GM12878 (cell line): ENCODE data around the gene KLHL3. TPM values are rescaled to one million over a fixed set of nuclear protein-coding genes. Genes with fewer than 3 reads are reported as not detected.

ENCODE experiments used
- ATAC-seq: fragments of 200-7000 bp; cut with Tn5 transposase; 3 replicates; pipeline ENCODE4 v1.9.1; 2020; ENCODE audit warnings: mild to moderate bottlenecking, moderate library complexity
- BruUV-seq: library from RNA; stranded (reverse); fragments of 400-500 nt; replicated peaks from 2 replicates; lab custom pipeline; 2021; lab: Mats Ljungman, UMichigan
- CTCF ChIA-PET: fragments of 300-600 bp; sonication (Branson Sonifier 250); formaldehyde crosslinking; extraction: SDS; loops from one replicate; lab custom pipeline; 2021; ENCODE audit warnings: inconsistent platforms; lab: Yijun Ruan, JAX
- POLR2A ChIA-PET: fragments of 350-600 bp; formaldehyde crosslinking; extraction: SDS; loops from one replicate; lab custom pipeline; 2021; ENCODE audit warnings: inconsistent platforms; lab: Charles Lee
- RAD21 ChIA-PET: fragments of 300-600 bp; sonication (Branson Sonifier 250); formaldehyde crosslinking; loops from one replicate; lab custom pipeline; 2023; ENCODE audit warnings: antibody characterized with exemption; ENCODE audit not compliant: unreplicated experiment; lab: Charles Lee
- SMC1A ChIA-PET: fragments of 300-600 bp; sonication (Branson Sonifier 250); formaldehyde crosslinking; loops from one replicate; lab custom pipeline; 2023; ENCODE audit not compliant: unreplicated experiment, uncharacterized antibody; lab: Charles Lee
- DNase-seq: peaks from one replicate; pipeline ENCODE4 v3.0.0-alpha.2; 2011; ENCODE audit warnings: low read depth, low spot score
- FAIRE-seq: peaks from 3 replicates; lab custom pipeline; 2011; peaks lifted over from hg19 to GRCh38; lab: Jason Lieb, UNC
- H2AFZ ChIP-seq: 2 replicates; pipeline ENCODE4 v1.6.0; 2011; ENCODE audit warnings: low read depth, low read length, control low read depth; ENCODE audit not compliant: control insufficient read depth
- H3K27ac ChIP-seq: 2 replicates; pipeline ENCODE4 v1.5.1; 2011; ENCODE audit warnings: control low read depth; ENCODE audit not compliant: control insufficient read depth, insufficient read depth
- H3K27me3 ChIP-seq, 2 experiments: replicated peaks in 1 of 2; 2 replicates each; pipeline versions ENCODE4 v1.6.0 to v1.6.1; 2011; ENCODE audit warnings: low read length in 1 of 2; ENCODE audit not compliant: control insufficient read depth in 2 of 2, insufficient read depth in 2 of 2
- H3K36me3 ChIP-seq, 2 experiments: 2 replicates each; pipeline ENCODE4 v1.5.1; 2011; ENCODE audit warnings: low read length in 1 of 2; ENCODE audit not compliant: control insufficient read depth in 2 of 2, insufficient read depth in 2 of 2
- H3K4me1 ChIP-seq: 2 replicates; pipeline ENCODE4 v1.6.1; 2011; ENCODE audit warnings: mild to moderate bottlenecking, low read length, moderate library complexity, mixed read lengths; ENCODE audit not compliant: control insufficient read depth, insufficient read depth
- H3K4me2 ChIP-seq: 2 replicates; pipeline ENCODE4 v1.6.0; 2011; ENCODE audit warnings: control low read depth; ENCODE audit not compliant: control insufficient read depth, insufficient read depth
- H3K4me3 ChIP-seq: fragments of 200-600 bp; sonication (generic); 2 replicates; pipeline ENCODE4 v1.5.1; 2016
- H3K79me2 ChIP-seq: 2 replicates; pipeline ENCODE4 v1.6.0; 2011; ENCODE audit warnings: low read length; ENCODE audit not compliant: control insufficient read depth, insufficient read depth
- H3K9ac ChIP-seq: 2 replicates; pipeline ENCODE4 v1.8.0; 2011; ENCODE audit warnings: low read length, control low read depth, mixed read lengths; ENCODE audit not compliant: control insufficient read depth, insufficient read depth
- H3K9me3 ChIP-seq: replicated peaks from 3 replicates; pipeline ENCODE4 v1.5.1; 2011; ENCODE audit warnings: mild to moderate bottlenecking, low read length; ENCODE audit not compliant: control insufficient read depth, insufficient read depth
- H4K20me1 ChIP-seq: 2 replicates; pipeline ENCODE4 v1.6.0; 2011; ENCODE audit not compliant: control insufficient read depth, insufficient read depth
- EP300 ChIP-seq, 2 experiments: fragments of 150-350 bp in 1 of 2; IDR thresholded peaks; 2 replicates each; pipeline ENCODE4 v1.6.1; 2011 to 2012; ENCODE audit warnings: low read depth in 2 of 2, low read length in 2 of 2, borderline replicate concordance in 1 of 2, improper control_type of control experiment in 1 of 2, inconsistent platforms in 1 of 2; ENCODE audit not compliant: control insufficient read depth in 1 of 2
- FOXM1 ChIP-seq: IDR thresholded peaks from 2 replicates; pipeline ENCODE4 v1.6.1; 2012; ENCODE audit warnings: low read depth, mild to moderate bottlenecking, inconsistent platforms, low read length, moderate library complexity
- JUNB ChIP-seq: IDR thresholded peaks from 2 replicates; pipeline ENCODE4 v1.6.1; 2016; ENCODE audit warnings: antibody characterized with exemption, mild to moderate bottlenecking
- KLF5 ChIP-seq: fragments of 450-650 bp; IDR thresholded peaks from 2 replicates; pipeline ENCODE4 v1.6.1; 2014; ENCODE audit warnings: mild to moderate bottlenecking; ENCODE audit not compliant: partially characterized antibody
- MTA2 ChIP-seq: fragments of 450-650 bp; IDR thresholded peaks from 2 replicates; pipeline ENCODE4 v1.6.1; 2016; ENCODE audit warnings: low read depth, mild to moderate bottlenecking, moderate library complexity
- PKNOX1 ChIP-seq: fragments of 450-650 bp; IDR thresholded peaks from 2 replicates; pipeline ENCODE4 v1.6.1; 2016; ENCODE audit warnings: mild to moderate bottlenecking
- RAD21 ChIP-seq: IDR thresholded peaks from 2 replicates; pipeline ENCODE4 v1.6.1; 2011; ENCODE audit warnings: mild to moderate bottlenecking, low read depth, low read length, moderate library complexity; ENCODE audit not compliant: insufficient read depth
- SMARCA5 ChIP-seq: fragments of 450-650 bp; IDR thresholded peaks from 2 replicates; pipeline ENCODE4 v1.6.1; 2017; ENCODE audit warnings: mild to moderate bottlenecking
- SMC3 ChIP-seq: IDR thresholded peaks from 2 replicates; pipeline ENCODE4 v1.6.1; 2011; ENCODE audit warnings: low read length, improper control_type of control experiment, borderline replicate concordance
- SP1 ChIP-seq: IDR thresholded peaks from one replicate; pipeline ENCODE4 v1.6.1; 2011; ENCODE audit warnings: low read depth, low read length
- STAT3 ChIP-seq: IDR thresholded peaks from 2 replicates; pipeline ENCODE4 v1.6.1; 2011; ENCODE audit warnings: low read depth, low read length, improper control_type of control experiment
- ZNF207 ChIP-seq: fragments of 450-650 bp; IDR thresholded peaks from 2 replicates; pipeline ENCODE4 v1.6.1; 2014; ENCODE audit warnings: antibody characterized with exemption, mild to moderate bottlenecking, borderline replicate concordance
- ZNF384 ChIP-seq: IDR thresholded peaks from 2 replicates; pipeline ENCODE4 v1.6.1; 2012; ENCODE audit warnings: low read depth, mild to moderate bottlenecking, low read length, improper control_type of control experiment, borderline replicate concordance
- WGBS: methylation state at CpG from one replicate; pipeline ENCODE4 v1.1.6; 2016; ENCODE audit warnings: low lambda C conversion rate; ENCODE audit not compliant: insufficient replicate concordance, insufficient coverage; ENCODE audit errors: missing lambda C conversion rate; 5-methylcytosine and 5-hydroxymethylcytosine counted together
- in situ Hi-C: fragments of 300-500 bp; cut with MboI; formaldehyde crosslinking; loops from 9 replicates; pipeline ENCODE4 v1.14.3; 2018; ENCODE audit warnings: mixed read lengths
- intact Hi-C: fragments of 100-400 bp; cut with micrococcal nuclease; formaldehyde crosslinking; loops from one replicate; pipeline ENCODE4 v1.14.2; 2022; ENCODE audit not compliant: unreplicated experiment
- polyA plus RNA-seq, 11 experiments: library from polyadenylated mRNA; depleted of rRNA in 4 of 11; unstranded in 6 of 11; stranded (reverse) in 5 of 11; fragments of >200 nt; fragmentation: Nextera tagmentation in 4 of 11; fragmentation: Illumina TruSeq in 1 of 11; extraction: Ambion mirVana in 4 of 11; extraction: Trizol in 1 of 11; gene quantifications; 1 replicate in 1 of 11; 2 replicates in 10 of 11; pipeline versions ENCODE4 v1.2.1 to v1.2.3, GENCODE V29; 2011 to 2016; ENCODE audit warnings: inconsistent platforms in 2 of 11, missing spikeins in 2 of 11, low read depth in 1 of 11
- total RNA-seq, 4 experiments: library from RNA; depleted of rRNA in 3 of 4; stranded (reverse); fragments of >200 nt in 3 of 4; fragmentation: Illumina TruSeq in 1 of 4; extraction: Trizol in 1 of 4; gene quantifications; 2 replicates each; pipeline versions ENCODE4 v1.2.1 to v1.2.3, GENCODE V29; 2013 to 2021

The KLHL3 gene
- total and polyA plus RNA-seq, 10 of the 15 experiments (the other 5 are each of a cell fraction or from before 2014, with no cell fraction given) = 1.7 to 11.7 (median 5.6) TPM

- Histone ChIP-seq H3K9ac (no peak overlapping the region), H3K27me3 (no peaks in the 10 kb centered on the region), H3K36me3 (no peaks in the 10 kb centered on the region), H4K20me1 (no peaks in the 10 kb centered on the region), H2AFZ (no peak overlapping the region), H3K4me2 (no peak overlapping the region), H3K9me3 (no peaks in the 10 kb centered on the region), H3K4me1 (peaks cover 3% of the 10 kb centered on the region; the same call in 1 of the 2 replicates), H3K4me3 (no peak overlapping the region), H3K27ac (no peak overlapping the region), H3K79me2 (no peaks in the 10 kb centered on the region)
- 39% methylated on average over 2 of the region's 2 CpGs for WGBS
- ChIA-PET POLR2A (interaction anchor here (0.6 kb wide), 1 partner anchor 92 kb away, joined by 3 read pairs; no protein-coding TSS in a partner anchor), RAD21 (interaction anchor here (1.2 to 3.6 kb wide), 5 partner anchors 29 to 254 kb away, joined by 3 to 31 read pairs (median 4); partner anchors contain the start of gene PKD2L2), CTCF (interaction anchor here (0.6 to 7.1 kb wide), 8 partner anchors 17 to 380 kb away, joined by 3 to 111 read pairs (median 15); partner anchors contain the start of genes FAM13B and PKD2L2), SMC1A (interaction anchor here (0.9 to 1.1 kb wide), 3 partner anchors 19 to 287 kb away, joined by 3 to 4 read pairs (median 3); no protein-coding TSS in a partner anchor)
- FAIRE-seq (no peak), DNase-seq (no peak), ATAC-seq (peak; percentile 35; the same call in 1 of the 3 replicates)
- in situ Hi-C loops (loop anchor here (10.0 kb wide), 1 partner anchor 353 kb away; the partner anchor contains the start of gene NME5), intact Hi-C loops (no loop called here)
- BruUV-seq = no TSS peak
- TF ChIP-seq JUNB (peak; percentile 26), MTA2 (no peak), ZNF384 (peak; percentile 69)
Measured at GRCh38 chr5:137782055-137782454, 46.2 kb upstream of the KLHL3 start.

GRCh38 chr5:137778772-137779564, 43.1 kb upstream of the KLHL3 start:
- FAIRE-seq = peak; percentile 72
- in situ Hi-C loops = no loop called here
- TF ChIP-seq KLF5 (no peak), SMARCA5 (no peak), EP300 (IDR thresholded peaks at IDR 0.05; ENCODE audit: borderline replicate concordance in 1 of 2, control insufficient read depth in 1 of 2, low read depth in 2 of 2, low read length in 2 of 2) (no peak), RAD21 (peak; percentile 94), PKNOX1 (peak; percentile 85), SMC3 (peak; percentile 88; the same call in 1 of the 2 replicates), ZNF207 (no peak), STAT3 (no peak), SP1 (no peak), FOXM1 (0 out of 2 replicates have a peak, but pooled peaks have one; percentile 38)

More at GRCh38 chr5:137778772-137779564, 43.1 kb upstream of the KLHL3 start:
- H3K4me2 ChIP-seq = no peak overlapping the region
- no peaks in the 10 kb centered on the region for H3K79me2 ChIP-seq
- no peak overlapping the region for H3K9ac ChIP-seq
- H4K20me1 ChIP-seq = no peaks in the 10 kb centered on the region
- no peaks in the 10 kb centered on the region for H3K36me3 ChIP-seq
- H3K27me3 ChIP-seq = no peaks in the 10 kb centered on the region
- peaks cover 3% of the 10 kb centered on the region; the same call in 1 of the 2 replicates for H3K4me1 ChIP-seq
- POLR2A ChIA-PET = interaction anchor here (0.8 to 1.5 kb wide), 4 partner anchors 40 to 290 kb away, joined by 3 to 4 read pairs (median 3); partner anchors contain the start of gene PKD2L2
- DNase-seq (no peak), ATAC-seq (0 out of 3 replicates have a peak, but pooled peaks have one; percentile 27)
- no peak overlapping the region for H3K27ac ChIP-seq
- intact Hi-C loops = loop anchor here (1.0 to 10.0 kb wide), 5 partner anchors 43 to 354 kb away; partner anchors contain the start of gene PKD2L2
- RAD21 ChIA-PET = interaction anchor here (0.7 to 3.6 kb wide), 40 partner anchors 8 to 361 kb away, joined by 3 to 47 read pairs (median 5); partner anchors contain the start of genes FAM13B, NME5 and PKD2L2
- no peak overlapping the region for H3K4me3 ChIP-seq
- no TSS peak for BruUV-seq
- no peaks in the 10 kb centered on the region for H3K9me3 ChIP-seq
- CTCF ChIA-PET = interaction anchor here (0.5 to 7.1 kb wide), 89 partner anchors 9 to 457 kb away, joined by 3 to 111 read pairs (median 6); partner anchors contain the start of genes FAM13B, KLHL3 and PKD2L2
- 34% methylated on average over 2 of the region's 2 CpGs for WGBS
- SMC1A ChIA-PET = interaction anchor here (0.6 to 4.5 kb wide), 72 partner anchors 9 to 453 kb away, joined by 3 to 46 read pairs (median 4); partner anchors contain the start of genes FAM13B, MYOT and PKD2L2
- H2AFZ ChIP-seq = no peak overlapping the region
